GM23248 (cell line): Measurements from ENCODE around the gene HELZ2. TPM values are rescaled to one million over a fixed set of nuclear protein-coding genes. Genes with fewer than 3 reads are reported as not detected.

Experiments
- DNase-seq: peaks from one replicate; pipeline ENCODE4 v3.0.0-alpha.2; 2015
- H2AFZ ChIP-seq: fragments of 200-600 bp; sonication (generic); 2 replicates; pipeline ENCODE4 v1.6.1; 2016; ENCODE audit warnings: antibody characterized with exemption
- H3F3A ChIP-seq: fragments of 200-600 bp; sonication (generic); 2 replicates; pipeline ENCODE4 v1.6.1; 2016; ENCODE audit warnings: mild to moderate bottlenecking, antibody characterized with exemption, mixed run types; ENCODE audit not compliant: insufficient read depth
- H3K27ac ChIP-seq: fragments of 200-600 bp; sonication (generic); 2 replicates; pipeline ENCODE4 v1.5.1; 2016; ENCODE audit warnings: mild to moderate bottlenecking
- H3K27me3 ChIP-seq: fragments of 200-600 bp; sonication (generic); replicated peaks from 2 replicates; pipeline ENCODE4 v1.6.1; 2016; ENCODE audit warnings: mild to moderate bottlenecking; ENCODE audit not compliant: insufficient read depth
- H3K36me3 ChIP-seq: fragments of 200-600 bp; sonication (generic); 2 replicates; pipeline ENCODE4 v1.6.1; 2016; ENCODE audit warnings: low read depth, mild to moderate bottlenecking
- H3K4me1 ChIP-seq: fragments of 200-600 bp; sonication (generic); 2 replicates; pipeline ENCODE4 v1.6.1; 2016; ENCODE audit warnings: mild to moderate bottlenecking; ENCODE audit not compliant: insufficient read depth
- H3K4me2 ChIP-seq: fragments of 200-600 bp; sonication (generic); one replicate; pipeline ENCODE4 v1.6.1; 2016; ENCODE audit warnings: mild to moderate bottlenecking; ENCODE audit not compliant: unreplicated experiment
- H3K4me3 ChIP-seq: fragments of 200-600 bp; sonication (generic); 2 replicates; pipeline ENCODE4 v1.5.1; 2016; ENCODE audit warnings: mild to moderate bottlenecking
- H3K79me2 ChIP-seq: fragments of 200-600 bp; sonication (generic); 2 replicates; pipeline ENCODE4 v1.6.1; 2016; ENCODE audit warnings: mild to moderate bottlenecking; ENCODE audit not compliant: insufficient read depth
- H3K9ac ChIP-seq: fragments of 200-600 bp; sonication (generic); 2 replicates; pipeline ENCODE4 v1.6.1; 2016; ENCODE audit warnings: mild to moderate bottlenecking
- H3K9me2 ChIP-seq: fragments of 200-600 bp; sonication (generic); 2 replicates; pipeline ENCODE4 v1.6.1; 2016; ENCODE audit warnings: mixed run types, mild to moderate bottlenecking, moderate library complexity; ENCODE audit not compliant: insufficient read depth
- H3K9me3 ChIP-seq: fragments of 200-600 bp; sonication (generic); one replicate; pipeline ENCODE4 v1.6.1; 2017; ENCODE audit warnings: low read depth
- H4K20me1 ChIP-seq: fragments of 200-600 bp; sonication (generic); 2 replicates; pipeline ENCODE4 v1.6.0; 2016; ENCODE audit not compliant: insufficient read depth
- EZH2 ChIP-seq: fragments of 200-600 bp; sonication (generic); IDR thresholded peaks from 2 replicates; pipeline ENCODE4 v1.6.1; 2018; ENCODE audit warnings: antibody characterized with exemption, mild to moderate bottlenecking; ENCODE audit not compliant: insufficient read depth, poor library complexity, severe bottlenecking
- EZH2phosphoT487 ChIP-seq: fragments of 200-600 bp; sonication (generic); IDR thresholded peaks from 2 replicates; pipeline ENCODE4 v1.6.1; 2018; ENCODE audit warnings: antibody characterized with exemption, moderate library complexity, mild to moderate bottlenecking, low read depth; ENCODE audit not compliant: insufficient read depth
- WGBS, 2 experiments: methylation state at CpG; one replicate each; pipeline ENCODE4 v1.1.6; 2015 to 2017; ENCODE audit warnings: low lambda C conversion rate in 2 of 2, low coverage in 1 of 2; ENCODE audit errors: missing lambda C conversion rate in 2 of 2; 5-methylcytosine and 5-hydroxymethylcytosine counted together
- in situ Hi-C: fragments of 300-500 bp; cut with MboI; formaldehyde crosslinking; loops from 2 replicates; pipeline ENCODE4 v1.15.0; 2020
- polyA plus RNA-seq: library from polyadenylated mRNA; unstranded; fragments of >200 nt; fragmentation: Nextera tagmentation; extraction: Ambion mirVana; gene quantifications from 2 replicates; pipeline ENCODE4 v1.2.1, GENCODE V29; 2016
- total RNA-seq: library from RNA; depleted of rRNA; stranded (reverse); fragments of >200 nt; shearing (Covaris generic); gene quantifications from 2 replicates; pipeline ENCODE4 v1.2.3, GENCODE V29; 2014

The HELZ2 gene
- total and polyA plus RNA-seq, 2 experiments from 2014 or later, result 3.0 to 17.5 TPM

DNA sequence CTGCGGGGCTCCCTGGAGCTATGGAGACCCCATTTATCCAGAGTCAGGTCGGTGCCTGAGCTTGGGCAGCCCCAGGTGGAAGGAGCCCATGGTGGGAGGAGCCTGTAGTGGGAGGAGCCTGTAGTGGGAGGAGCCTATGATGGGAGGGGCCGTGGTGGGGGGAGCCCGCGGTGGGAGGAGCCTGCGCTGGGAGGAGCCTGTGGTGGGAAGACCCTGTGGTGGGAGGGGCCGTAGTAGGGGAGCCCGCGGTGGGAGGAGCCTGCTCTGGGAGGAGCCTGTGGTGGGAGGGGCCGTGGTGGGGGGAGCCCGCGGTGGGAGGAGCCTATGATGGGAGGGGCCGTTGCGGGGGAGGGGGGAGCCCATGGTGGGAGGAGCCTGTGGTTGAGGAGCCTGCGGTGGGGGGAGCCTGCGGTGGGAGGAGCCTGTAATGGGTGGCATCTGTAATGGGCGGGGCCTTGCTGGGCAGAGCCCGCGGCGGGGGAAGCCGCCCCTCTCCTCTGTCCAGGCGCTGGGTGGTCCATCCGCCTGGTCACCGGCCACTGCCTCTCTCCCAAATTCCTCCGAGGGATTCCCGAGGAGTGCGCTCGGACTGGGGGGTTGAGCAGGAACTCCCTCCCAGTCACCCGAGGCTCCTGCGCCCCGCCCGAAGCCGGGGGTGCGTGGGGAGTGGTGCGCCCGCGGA lies 20.6 kb downstream of the HELZ2 start:
- peak; percentile 88 for DNase-seq
- 8 to 11% methylated on average over 14 to 30 of the region's 37 CpGs for WGBS, 2 experiments
- Histone ChIP-seq H3K9ac (peak overlapping the region; percentile 75), H3F3A (0 out of 2 replicates have a peak, but pooled peaks cover 11% of the 10 kb centered on the region), H3K4me1 (no peaks in the 10 kb centered on the region), H3K27me3 (no peaks in the 10 kb centered on the region; the same call in 1 of the 2 replicates), H3K36me3 (no peaks in the 10 kb centered on the region), H3K4me3 (peak overlapping the region; percentile 75), H2AFZ (peak overlapping the region; percentile 90), H3K27ac (no peak overlapping the region), H3K9me3 (no peaks in the 10 kb centered on the region), H3K4me2 (peak overlapping the region; percentile 82), H4K20me1 (no peaks in the 10 kb centered on the region), H3K9me2 (no peaks in the 10 kb centered on the region), H3K79me2 (no peaks in the 10 kb centered on the region)
- in situ Hi-C loops, result no loop called here
- TF ChIP-seq EZH2phosphoT487 (no peak), EZH2 (no peak)

DNA sequence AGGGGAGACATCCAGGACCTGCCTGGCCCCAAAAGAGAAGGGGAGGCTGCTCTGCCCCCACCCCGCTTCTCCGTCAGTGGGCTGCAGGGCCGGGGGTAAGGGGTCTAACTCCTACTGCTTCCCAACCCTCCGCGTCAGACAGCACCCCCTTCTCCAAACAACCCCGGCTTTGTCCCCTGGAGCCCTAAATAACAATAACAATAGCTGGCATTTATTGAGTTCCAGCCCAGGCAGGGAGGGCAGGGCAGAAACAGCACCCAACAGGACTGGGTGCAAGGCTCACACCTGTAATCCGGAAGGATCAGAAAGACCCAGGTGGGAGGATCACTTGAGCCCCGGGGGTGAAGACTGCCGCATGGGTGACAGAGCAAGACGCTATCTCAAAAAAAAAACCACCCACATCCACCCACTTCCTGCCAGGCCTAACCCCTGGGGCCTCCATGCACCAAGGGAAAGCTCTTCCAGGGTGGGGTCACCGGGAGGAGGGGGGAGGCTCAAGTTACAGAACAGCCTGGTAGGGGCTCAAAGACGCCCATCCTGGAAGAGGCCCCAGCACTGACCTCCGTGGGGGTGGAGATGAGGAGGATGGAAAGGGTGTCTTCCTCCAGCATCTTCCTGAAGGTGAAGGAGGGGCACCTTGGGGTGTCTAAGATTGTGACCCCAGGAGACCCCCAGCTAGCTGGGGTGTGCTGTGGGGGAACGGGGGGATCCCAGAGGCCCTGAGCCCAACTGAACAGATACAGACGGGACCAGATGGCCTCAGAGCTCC lies 21.4 kb downstream of the HELZ2 start:
- Histone ChIP-seq H3K36me3 (no peaks in the 10 kb centered on the region), H3K4me1 (no peaks in the 10 kb centered on the region), H3K27ac (no peak overlapping the region), H3F3A (0 out of 2 replicates have a peak, but pooled peaks cover 11% of the 10 kb centered on the region), H4K20me1 (no peaks in the 10 kb centered on the region), H3K4me2 (no peak overlapping the region), H2AFZ (no peak overlapping the region), H3K9ac (no peak overlapping the region), H3K9me3 (no peaks in the 10 kb centered on the region), H3K4me3 (no peak overlapping the region), H3K27me3 (no peaks in the 10 kb centered on the region; the same call in 1 of the 2 replicates), H3K79me2 (no peaks in the 10 kb centered on the region), H3K9me2 (no peaks in the 10 kb centered on the region)
- 55 to 57% methylated on average over 15 of the region's 15 CpGs for WGBS, 2 experiments
- in situ Hi-C loops, result no loop called here
- TF ChIP-seq EZH2 (no peak), EZH2phosphoT487 (no peak)
- no peak for DNase-seq

DNA sequence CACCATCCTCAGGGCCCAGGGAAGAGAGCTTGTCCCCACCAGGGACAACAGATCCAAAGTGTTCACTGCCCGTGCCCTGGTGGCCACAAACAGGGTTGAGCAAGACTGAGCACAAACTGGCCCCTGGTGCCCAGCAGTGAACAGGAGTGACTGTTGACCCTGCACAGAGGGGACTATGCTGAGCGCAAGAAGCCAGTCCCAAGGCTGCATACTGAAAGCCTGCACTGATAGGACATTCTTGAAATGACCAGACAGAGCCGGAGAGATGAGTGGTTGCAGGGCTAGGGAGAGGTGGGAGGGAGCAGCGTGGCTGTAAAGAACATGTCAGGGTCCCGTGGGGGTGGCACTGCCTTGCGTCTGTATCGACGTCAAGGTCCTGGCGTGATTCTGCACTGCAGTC lies 23.0 kb downstream of the HELZ2 start:
- Histone ChIP-seq H3F3A (0 out of 2 replicates have a peak, but pooled peaks cover 11% of the 10 kb centered on the region), H3K79me2 (no peaks in the 10 kb centered on the region), H3K4me3 (no peak overlapping the region), H3K9me3 (no peaks in the 10 kb centered on the region), H3K4me2 (no peak overlapping the region), H3K36me3 (no peaks in the 10 kb centered on the region), H3K27me3 (no peaks in the 10 kb centered on the region; the same call in 1 of the 2 replicates), H4K20me1 (no peaks in the 10 kb centered on the region), H3K9ac (no peak overlapping the region), H2AFZ (no peak overlapping the region), H3K9me2 (no peaks in the 10 kb centered on the region), H3K27ac (no peak overlapping the region), H3K4me1 (no peaks in the 10 kb centered on the region)
- WGBS, 2 experiments, result 21 to 22% methylated on average over 9 of the region's 9 CpGs
- no peak for DNase-seq
- in situ Hi-C loops, result no loop called here
- TF ChIP-seq EZH2phosphoT487 (no peak), EZH2 (no peak)

DNA sequence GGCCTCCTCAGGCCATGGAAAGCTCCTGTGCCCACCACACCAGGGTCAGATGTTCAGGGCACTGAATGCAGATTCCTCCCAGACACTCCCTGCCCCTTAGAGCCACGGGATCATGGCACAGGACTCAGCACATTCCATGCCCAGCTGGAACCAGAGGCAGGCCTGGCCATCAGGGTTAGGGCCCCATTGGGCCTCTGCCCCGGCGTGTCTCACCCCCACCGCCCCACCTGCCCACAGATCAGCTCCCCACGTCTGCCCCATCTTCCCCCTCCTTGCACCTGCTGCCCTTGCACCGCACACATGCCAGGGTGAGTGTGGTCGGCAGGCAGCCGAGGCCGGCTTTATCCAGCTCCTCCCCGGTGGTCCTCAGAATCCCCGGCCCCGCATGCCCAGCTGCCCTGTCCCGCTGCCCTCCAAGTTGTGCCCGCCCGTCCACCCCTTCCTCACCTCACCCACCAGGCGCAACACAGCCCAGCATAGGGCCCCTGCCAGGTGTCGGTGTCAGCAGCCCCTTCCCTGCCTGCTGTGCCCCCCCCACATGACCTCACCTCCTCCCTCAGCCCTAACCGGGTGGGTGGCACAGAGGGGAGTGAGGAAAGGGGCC lies 24.3 kb downstream of the HELZ2 start:
- in situ Hi-C loops, result no loop called here
- TF ChIP-seq EZH2, result no peak
- TF ChIP-seq EZH2phosphoT487, result no peak

More for the DNA sequence above, 24.3 kb downstream of the HELZ2 start:
- no peaks in the 10 kb centered on the region for H4K20me1 ChIP-seq
- no peaks in the 10 kb centered on the region; the same call in 1 of the 2 replicates for H3K27me3 ChIP-seq
- no peak for DNase-seq
- H3K36me3 ChIP-seq, result no peaks in the 10 kb centered on the region
- no peak overlapping the region for H3K27ac ChIP-seq
- H3K9me3 ChIP-seq, result no peaks in the 10 kb centered on the region
- H3K79me2 ChIP-seq, result no peaks in the 10 kb centered on the region
- no peaks in the 10 kb centered on the region for H3K9me2 ChIP-seq
- H2AFZ ChIP-seq, result no peak overlapping the region
- H3F3A ChIP-seq, result 0 out of 2 replicates have a peak, but pooled peaks cover 11% of the 10 kb centered on the region
- no peaks in the 10 kb centered on the region for H3K4me1 ChIP-seq
- WGBS, 2 experiments, result 77% methylated on average over 5 to 18 of the region's 18 CpGs
- no peak overlapping the region for H3K4me2 ChIP-seq
- H3K9ac ChIP-seq, result no peak overlapping the region
- H3K4me3 ChIP-seq, result no peak overlapping the region
